NCI-H345 treated with DMSO at 0.1 percent for 48 hours (cell line): ENCODE measurements around the gene APLF.

Source experiments
- DNase-seq: peaks from one replicate; lab custom pipeline; 2025; ENCODE audit not compliant: unreplicated experiment; lab: John Stamatoyannopoulos, UW

APLF gene

GRCh38 chr2:68467077-68467960 lies at the start of gene APLF, which contains the start of gene FBXO48:
APLF (plus strand) TSS chr2:68467585; CDS start chr2:68467732, 147 bp downstream.
FBXO48 (minus strand) TSS chr2:68467294; CDS start chr2:68465145, 2,149 bp downstream.
- peak; percentile 99 for DNase-seq

GRCh38 chr2:68417926-68418325 lies 49.5 kb upstream of the APLF start:
- DNase-seq, result no peak

- no peak for DNase-seq
Observed at GRCh38 chr2:68418419-68418818, 49.0 kb upstream of the APLF start.

GRCh38 chr2:68418855-68419254 lies 48.5 kb upstream of the APLF start:
- DNase-seq, result no peak

- DNase-seq, result no peak
Observed at GRCh38 chr2:68420254-68420910, 47.0 kb upstream of the APLF start.

- DNase-seq, result no peak
Observed at GRCh38 chr2:68423966-68424650, 43.3 kb upstream of the APLF start.

GRCh38 chr2:68425503-68425902 lies 41.9 kb upstream of the APLF start:
- no peak for DNase-seq

GRCh38 chr2:68426446-68426845 lies 40.9 kb upstream of the APLF start:
- DNase-seq, result no peak

- no peak for DNase-seq
Observed at GRCh38 chr2:68426848-68427579, 40.4 kb upstream of the APLF start.

GRCh38 chr2:68428126-68428525 lies 39.3 kb upstream of the APLF start:
- no peak for DNase-seq

GRCh38 chr2:68428746-68429145 lies 38.6 kb upstream of the APLF start:
- DNase-seq, result no peak

GRCh38 chr2:68429311-68429826 lies 38.0 kb upstream of the APLF start:
- no peak for DNase-seq

- no peak for DNase-seq
Observed at GRCh38 chr2:68431316-68431972, 35.9 kb upstream of the APLF start.

- no peak for DNase-seq
Observed at GRCh38 chr2:68432696-68433658, 34.4 kb upstream of the APLF start.

GRCh38 chr2:68434981-68435380 lies 32.4 kb upstream of the APLF start:
- no peak for DNase-seq

- no peak for DNase-seq
Observed at GRCh38 chr2:68435615-68436014, 31.8 kb upstream of the APLF start.

- no peak for DNase-seq
Observed at GRCh38 chr2:68436270-68436669, 31.1 kb upstream of the APLF start.

GRCh38 chr2:68438455-68439303 lies 28.7 kb upstream of the APLF start:
- DNase-seq, result no peak
